Measurements from ENCODE around the gene HMGXB3. TPM values are rescaled to one million over a fixed set of nuclear protein-coding genes. Genes with fewer than 3 reads are reported as not detected.
A peak's percentile ranks its signal among the peaks of the same experiment; 100 is the strongest.

Gene HMGXB3
- total RNA-seq, 2 experiments from 2014 or later: 35.1 to 44.0 TPM

DNA sequence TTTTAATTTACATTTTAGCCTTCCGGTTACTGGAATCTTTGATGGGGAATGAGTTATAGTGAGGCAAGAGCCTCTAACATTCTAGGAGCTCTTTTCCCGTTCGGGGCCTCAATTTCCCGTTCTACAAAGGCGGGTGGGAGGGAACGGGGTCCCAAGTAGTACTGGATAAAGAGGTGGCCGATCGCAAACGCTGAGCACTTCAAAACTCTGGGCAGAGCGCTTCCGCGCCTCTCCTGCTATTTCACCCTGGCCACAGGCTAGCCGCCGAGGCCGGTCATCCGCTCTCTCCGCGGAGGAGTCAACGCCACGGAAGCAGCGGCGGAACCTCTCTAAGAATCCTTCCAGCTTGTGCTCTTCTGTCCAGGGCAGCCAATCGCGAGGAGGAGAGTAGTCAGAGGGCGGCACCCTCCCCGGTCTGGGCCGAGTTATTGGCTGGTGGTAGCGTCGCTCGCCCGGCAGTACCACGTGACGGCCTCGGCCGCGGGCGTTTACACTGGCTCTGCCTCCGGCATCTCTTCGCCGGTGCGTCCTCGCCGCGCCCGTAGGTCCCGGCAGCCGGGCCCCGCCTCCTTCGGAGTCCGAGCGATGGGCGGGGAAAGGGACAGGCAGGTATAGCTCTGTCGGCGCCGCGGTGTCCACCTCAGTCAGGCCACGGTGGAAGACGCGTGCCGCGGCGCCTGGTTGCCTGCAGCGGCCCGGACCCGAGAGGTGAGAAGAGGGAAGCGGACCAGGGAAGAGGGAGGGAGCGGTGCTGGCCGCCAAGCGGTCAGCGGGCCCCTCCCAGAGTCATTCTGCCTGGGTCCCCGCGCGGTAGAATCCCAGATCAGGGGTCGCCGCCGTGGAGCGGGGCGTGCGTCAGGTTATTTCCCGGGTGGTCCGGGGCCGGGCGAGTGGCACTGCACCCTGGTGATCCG, 40.0 kb upstream of the HMGXB3 start, which contains the start of gene SLC26A2:
TSS of gene SLC26A2 (plus strand) at position 487 of the 914 bp plus-strand sequence. CDS start 16,895 bp downstream, outside the sequence.
- no peak for TF ChIP-seq EZH2phosphoT487 (IDR thresholded peaks at IDR 0.05; ENCODE audit: borderline replicate concordance, low read depth, low read length)
- TF ChIP-seq, protein P1, sequence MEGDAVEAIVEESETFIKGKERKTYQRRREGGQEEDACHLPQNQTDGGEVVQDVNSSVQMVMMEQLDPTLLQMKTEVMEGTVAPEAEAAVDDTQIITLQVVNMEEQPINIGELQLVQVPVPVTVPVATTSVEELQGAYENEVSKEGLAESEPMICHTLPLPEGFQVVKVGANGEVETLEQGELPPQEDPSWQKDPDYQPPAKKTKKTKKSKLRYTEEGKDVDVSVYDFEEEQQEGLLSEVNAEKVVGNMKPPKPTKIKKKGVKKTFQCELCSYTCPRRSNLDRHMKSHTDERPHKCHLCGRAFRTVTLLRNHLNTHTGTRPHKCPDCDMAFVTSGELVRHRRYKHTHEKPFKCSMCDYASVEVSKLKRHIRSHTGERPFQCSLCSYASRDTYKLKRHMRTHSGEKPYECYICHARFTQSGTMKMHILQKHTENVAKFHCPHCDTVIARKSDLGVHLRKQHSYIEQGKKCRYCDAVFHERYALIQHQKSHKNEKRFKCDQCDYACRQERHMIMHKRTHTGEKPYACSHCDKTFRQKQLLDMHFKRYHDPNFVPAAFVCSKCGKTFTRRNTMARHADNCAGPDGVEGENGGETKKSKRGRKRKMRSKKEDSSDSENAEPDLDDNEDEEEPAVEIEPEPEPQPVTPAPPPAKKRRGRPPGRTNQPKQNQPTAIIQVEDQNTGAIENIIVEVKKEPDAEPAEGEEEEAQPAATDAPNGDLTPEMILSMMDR (conservative IDR thresholded peaks at IDR 0.05; ENCODE audit: low read length): no peak
- no peak within 1 kb of the TSS for H3K27ac ChIP-seq (ENCODE audit: low read depth, low read length, poor library complexity, severe bottlenecking)
- no peaks in the 10 kb centered on the region for H3K9me3 ChIP-seq (ENCODE audit: low read length)
- BruUV-seq (replicated peaks): no TSS peak
- H3K36me3 ChIP-seq (ENCODE audit: insufficient read depth, low read length): no peaks in the 10 kb centered on the region
- intact Hi-C loops (cut with micrococcal nuclease; ENCODE audit: unreplicated experiment): loop anchor here (2.0 to 10.0 kb wide), 3 partner anchors 40 to 126 kb away; partner anchors contain the start of genes HMGXB3 and TIGD6
- ChIA-PET POLR2A (interaction anchor here (0.5 to 1.7 kb wide), 6 partner anchors 11 to 131 kb away, joined by 3 to 4 read pairs (median 3); no protein-coding TSS in a partner anchor), CTCF (ENCODE audit: unreplicated experiment) (interaction anchor here (0.6 to 1.2 kb wide), 4 partner anchors 21 to 302 kb away, joined by 3 to 5 read pairs (median 4); no protein-coding TSS in a partner anchor)
- H3K9me2 ChIP-seq (ENCODE audit: insufficient read depth, low read length): no peaks in the 10 kb centered on the region
- peak; percentile 94 for DNase-seq (ENCODE audit: low spot score)
- H3K79me2 ChIP-seq (ENCODE audit: insufficient read depth, low read depth, low read length): no peaks in the 10 kb centered on the region
- H4K20me1 ChIP-seq (ENCODE audit: insufficient read depth, low read length): no peaks in the 10 kb centered on the region
- peak within 1 kb of the TSS; percentile 72 for H3K4me3 ChIP-seq (ENCODE audit: low read depth, low read length, poor library complexity, severe bottlenecking)
- peak within 1 kb of the TSS; percentile 87 for H3K4me2 ChIP-seq (ENCODE audit: low read length)
- peaks cover 9% of the 10 kb centered on the region for H3K4me1 ChIP-seq (ENCODE audit: insufficient read depth, low read length, poor library complexity, severe bottlenecking)
- H2AFZ ChIP-seq (ENCODE audit: low read length): peak within 1 kb of the TSS; percentile 92

DNA sequence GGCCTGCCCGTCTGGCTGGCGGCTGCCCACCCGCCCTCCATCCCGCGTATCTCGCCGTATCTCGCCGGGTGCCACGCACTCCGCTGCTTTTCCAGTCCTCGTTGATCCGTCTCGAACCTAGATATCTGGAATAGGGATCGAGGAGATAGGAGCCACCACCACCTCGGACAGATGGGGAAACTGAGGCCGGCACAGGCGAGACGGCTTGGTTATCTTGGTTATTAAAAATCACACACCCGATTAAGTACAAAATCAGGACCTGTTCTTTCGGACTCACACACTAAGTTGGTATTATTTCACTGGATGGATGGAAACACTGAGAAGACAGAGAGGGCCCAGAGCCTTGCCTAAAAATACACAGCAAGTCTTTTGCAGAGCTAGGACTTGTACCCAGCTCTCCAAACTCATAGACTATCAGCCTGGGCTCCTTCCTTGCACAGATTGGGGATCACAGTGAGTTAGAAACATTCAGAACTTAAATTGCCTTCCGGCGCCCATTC, 39.3 kb upstream of the HMGXB3 start:
- Histone ChIP-seq H2AFZ (ENCODE audit: low read length) (peak overlapping the region; percentile 89; the same call in 1 of the 2 replicates), H3K4me3 (ENCODE audit: low read depth, low read length, poor library complexity, severe bottlenecking) (peak overlapping the region; percentile 72)
- CTCF ChIA-PET (ENCODE audit: unreplicated experiment): interaction anchor here (1.2 kb wide), 1 partner anchor 11 kb away, joined by 3 read pairs; no protein-coding TSS in a partner anchor

More for the DNA sequence above, 39.3 kb upstream of the HMGXB3 start:
- Histone ChIP-seq H3K36me3 (ENCODE audit: insufficient read depth, low read length) (no peaks in the 10 kb centered on the region), H3K4me2 (ENCODE audit: low read length) (peak overlapping the region; percentile 87), H3K27ac (ENCODE audit: low read depth, low read length, poor library complexity, severe bottlenecking) (no peak overlapping the region), H3K4me1 (ENCODE audit: insufficient read depth, low read length, poor library complexity, severe bottlenecking) (peaks cover 9% of the 10 kb centered on the region), H3K9me2 (ENCODE audit: insufficient read depth, low read length) (no peaks in the 10 kb centered on the region), H3K79me2 (ENCODE audit: insufficient read depth, low read depth, low read length) (no peaks in the 10 kb centered on the region), H3K9me3 (ENCODE audit: low read length) (no peaks in the 10 kb centered on the region), H4K20me1 (ENCODE audit: insufficient read depth, low read length) (no peaks in the 10 kb centered on the region)
- POLR2A ChIA-PET: interaction anchor here (0.6 to 1.7 kb wide), 4 partner anchors 12 to 608 kb away, joined by 3 to 4 read pairs (median 4); no protein-coding TSS in a partner anchor
- intact Hi-C loops (cut with micrococcal nuclease; ENCODE audit: unreplicated experiment): loop anchor here (2.0 to 10.0 kb wide), 3 partner anchors 40 to 126 kb away; partner anchors contain the start of genes HMGXB3 and TIGD6
- DNase-seq (ENCODE audit: low spot score): no peak
- BruUV-seq (replicated peaks): no TSS peak
- TF ChIP-seq, protein P1 (conservative IDR thresholded peaks at IDR 0.05; ENCODE audit: low read length): no peak
- no peak for TF ChIP-seq EZH2phosphoT487 (IDR thresholded peaks at IDR 0.05; ENCODE audit: borderline replicate concordance, low read depth, low read length)
